GM12891 (cell line): ENCODE measurements around the gene EXOC1L.

Source experiments
- POLR2A ChIP-seq: IDR thresholded peaks from 2 replicates; pipeline ENCODE4 v1.6.1; 2011; ENCODE audit warnings: low read depth, low read length, control low read depth
- POLR2AphosphoS5 ChIP-seq: IDR thresholded peaks from 2 replicates; pipeline ENCODE4 v1.6.1; 2011; ENCODE audit warnings: low read depth, low read length, control low read depth
- SPI1 ChIP-seq: IDR thresholded peaks from 2 replicates; pipeline ENCODE4 v1.6.1; 2011; ENCODE audit warnings: low read depth, low read length, control low read depth

GRCh38 chr4:55868581-55869090 lies 49.0 kb downstream of the EXOC1L start:
- TF ChIP-seq SPI1 (no peak), POLR2A (no peak), POLR2AphosphoS5 (no peak)
